Measurements from ENCODE around the gene CA10. TPM values are rescaled to one million over a fixed set of nuclear protein-coding genes. Genes with fewer than 3 reads are reported as not detected.

The CA10 gene
- total RNA-seq, 1 experiment from 2014 or later, result not detected

DNA sequence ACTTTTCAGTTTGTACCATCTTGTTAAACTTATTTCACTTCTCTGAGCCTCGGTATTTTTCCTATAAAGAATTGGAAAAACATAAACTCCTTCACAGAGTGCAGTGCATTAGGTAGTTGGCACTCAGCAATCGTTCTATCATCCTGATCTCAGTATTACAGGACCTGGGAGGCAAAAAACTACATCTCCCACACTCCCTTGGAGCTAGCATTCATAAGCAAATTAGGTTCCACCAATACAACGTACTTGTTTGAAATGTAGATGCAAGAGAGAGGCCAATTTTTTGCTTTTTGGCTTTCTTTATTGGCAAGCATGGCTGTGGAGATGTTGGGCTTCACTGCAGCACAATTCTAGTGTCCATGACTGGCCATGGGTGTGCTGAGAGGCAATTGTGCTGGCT, 285.2 kb downstream of the CA10 start:
- no peak for DNase-seq (ENCODE audit: low spot score)

DNA sequence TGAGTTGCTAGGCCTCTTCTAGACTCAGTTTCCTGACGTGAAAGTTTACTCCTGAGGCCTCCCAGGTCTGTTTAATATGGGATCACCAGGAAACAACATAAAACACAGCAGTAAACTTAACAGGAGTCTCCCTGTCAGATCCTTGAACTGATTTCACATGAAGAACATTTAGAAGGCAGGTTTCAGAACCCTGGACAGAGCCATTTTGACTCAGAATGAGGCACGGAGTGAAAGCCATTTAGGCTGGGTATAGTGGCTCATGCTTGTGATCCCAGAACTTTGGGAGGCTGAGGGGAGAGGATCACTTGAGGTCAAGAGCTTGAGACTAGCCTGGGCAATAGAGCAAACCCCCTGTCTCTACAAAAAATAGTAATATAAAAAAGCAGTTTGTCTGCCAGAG, 289.1 kb downstream of the CA10 start:
- DNase-seq (ENCODE audit: low spot score), result no peak

DNA sequence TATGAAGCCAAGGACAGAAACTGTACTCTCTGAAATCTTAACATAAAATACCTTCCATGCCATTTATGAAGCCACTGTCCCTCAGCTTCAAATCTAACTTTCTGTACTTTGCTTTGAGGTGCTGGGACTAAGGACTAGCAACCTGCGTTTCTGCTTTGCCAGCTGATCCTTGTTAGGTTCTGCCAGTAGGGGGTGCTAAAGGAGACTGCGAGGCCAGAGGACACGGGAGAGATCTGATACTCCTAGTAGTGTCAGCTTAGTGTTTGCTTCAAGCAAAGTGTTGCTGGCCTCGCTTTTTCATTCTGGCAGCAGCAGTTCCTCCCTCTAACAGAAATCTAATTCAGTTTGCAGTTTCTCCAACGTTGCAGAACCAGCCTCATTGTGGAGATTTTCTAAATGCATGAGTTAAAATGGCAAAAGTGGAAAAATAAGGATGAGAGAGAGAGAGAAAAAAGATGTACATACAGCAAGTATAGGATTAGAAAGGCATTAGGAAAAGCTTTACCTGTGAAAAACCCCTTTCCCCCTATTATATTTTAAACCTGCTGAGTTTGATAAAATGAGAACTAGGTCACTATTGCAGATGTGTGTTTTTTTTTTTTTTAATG, 297.5 kb downstream of the CA10 start:
- no peak for DNase-seq (ENCODE audit: low spot score)

DNA sequence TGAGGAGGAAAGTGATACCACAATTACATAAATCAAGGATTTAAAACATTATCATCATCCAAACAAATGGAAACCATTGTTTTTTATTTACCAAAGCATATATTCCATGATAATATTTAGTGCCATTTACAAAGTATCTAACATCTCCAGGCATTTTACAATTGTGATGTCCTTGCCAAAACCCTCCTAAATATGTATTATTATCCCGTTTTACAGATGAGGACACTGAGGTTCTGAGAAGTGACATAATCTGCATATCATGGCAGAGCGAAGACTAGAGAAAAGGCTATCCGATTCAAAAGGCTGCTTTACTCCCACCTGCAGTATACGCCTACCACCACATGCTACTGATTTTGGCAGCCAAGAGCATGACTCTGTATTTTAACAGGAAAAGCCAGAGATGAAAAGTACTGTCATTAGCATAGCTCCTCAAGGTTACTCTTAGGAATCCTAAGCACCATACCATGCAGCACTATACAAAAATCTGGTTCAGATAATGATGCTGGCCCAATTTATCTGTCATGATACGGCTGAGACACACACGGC, 301.4 kb downstream of the CA10 start:
- DNase-seq (ENCODE audit: low spot score), result no peak

DNA sequence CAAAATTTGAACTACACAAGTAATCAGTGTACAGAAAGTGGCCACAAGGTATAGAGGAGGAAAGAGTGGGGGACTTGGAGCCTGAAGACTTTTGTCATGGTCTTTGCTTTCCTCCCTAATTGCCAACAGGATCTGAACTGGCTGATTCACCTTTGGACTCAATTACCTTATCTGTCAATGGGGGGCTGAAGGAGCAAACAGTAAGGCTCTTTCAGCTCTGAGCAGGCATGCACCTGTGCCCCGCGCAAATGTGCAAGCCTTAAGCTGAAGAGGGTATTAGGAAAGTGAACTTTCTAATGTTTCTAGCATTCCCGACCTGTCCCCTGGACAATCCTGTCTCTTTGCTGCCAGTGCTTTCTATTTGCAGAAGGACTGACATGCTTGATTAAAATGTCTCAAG, 302.7 kb downstream of the CA10 start:
- no peak for DNase-seq (ENCODE audit: low spot score)

DNA sequence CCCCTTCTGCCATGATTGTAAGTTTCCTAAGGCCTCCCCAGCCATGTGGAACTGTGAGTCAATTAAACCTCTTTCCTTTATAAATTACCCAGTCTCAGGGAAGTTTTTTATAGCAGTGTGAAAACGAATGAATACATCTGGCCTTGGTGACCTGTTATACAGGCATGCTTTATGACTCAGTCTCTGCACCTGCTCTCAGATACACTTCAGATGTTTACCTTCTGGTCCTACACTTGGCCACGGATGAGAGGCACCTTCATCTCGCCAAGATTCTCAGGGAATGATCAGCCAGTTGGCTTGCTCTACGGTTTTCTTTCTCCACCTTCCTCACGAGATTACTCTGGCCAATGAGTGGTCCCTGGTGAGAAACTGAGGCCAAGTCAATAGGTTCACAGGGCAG, 304.7 kb downstream of the CA10 start:
- no peak for DNase-seq (ENCODE audit: low spot score)

DNA sequence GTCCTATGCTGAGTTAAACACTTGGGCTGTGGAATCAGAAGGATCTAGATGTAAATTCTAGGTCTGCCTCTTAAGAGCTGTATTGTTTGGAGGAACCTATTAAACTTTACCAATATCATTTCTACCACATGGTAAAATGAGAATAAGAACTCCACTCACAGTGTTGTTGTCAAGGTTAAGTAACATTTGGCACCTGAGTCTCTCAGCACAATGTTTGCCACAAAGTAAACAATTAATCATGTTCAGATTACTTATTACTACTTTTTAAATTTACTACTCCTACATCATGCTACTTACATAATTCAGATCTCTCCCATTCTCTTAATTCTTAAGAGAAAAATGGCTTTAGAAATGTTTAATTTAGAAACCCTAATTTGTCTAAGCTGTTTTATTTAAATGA, 305.9 kb downstream of the CA10 start:
- DNase-seq (ENCODE audit: low spot score), result no peak

DNA sequence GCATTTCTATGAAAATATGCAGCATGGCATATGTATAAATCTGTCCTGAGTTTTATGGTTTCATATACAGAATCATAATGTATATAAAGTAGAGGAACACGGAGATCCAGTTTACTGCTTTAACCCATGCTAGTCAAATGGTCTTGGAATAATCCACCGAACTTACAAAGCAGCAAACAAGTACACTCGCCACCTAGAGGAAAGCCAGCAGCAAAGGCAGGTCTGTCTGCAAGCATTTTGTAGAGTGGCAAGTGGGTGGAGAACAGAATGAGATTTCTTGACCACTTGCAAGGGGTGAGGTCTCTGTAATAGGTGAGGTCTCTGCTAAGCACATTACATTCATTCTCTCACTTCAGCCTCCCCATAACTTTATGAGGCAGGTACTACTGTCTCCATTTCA, 308.3 kb downstream of the CA10 start:
- DNase-seq (ENCODE audit: low spot score), result no peak

DNA sequence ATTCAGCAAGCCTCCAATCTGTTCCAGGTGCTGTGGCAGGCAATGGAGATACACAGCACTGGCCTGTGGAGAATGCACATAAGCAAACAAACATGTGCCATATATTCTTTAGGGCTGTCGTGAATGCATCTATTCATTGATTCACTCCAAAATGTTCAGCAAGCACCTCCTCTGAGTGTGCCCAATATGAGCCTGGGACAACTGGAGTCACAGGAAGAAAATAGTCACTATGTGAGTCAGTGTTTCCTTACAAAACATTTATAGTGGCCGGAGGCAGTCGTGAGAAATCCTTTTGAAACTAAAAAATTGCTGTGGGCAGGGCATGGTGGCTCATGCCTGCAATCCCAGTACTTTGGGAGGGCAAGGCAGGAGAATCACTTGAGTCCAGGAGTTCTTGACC, 310.1 kb downstream of the CA10 start:
- DNase-seq (ENCODE audit: low spot score), result no peak

DNA sequence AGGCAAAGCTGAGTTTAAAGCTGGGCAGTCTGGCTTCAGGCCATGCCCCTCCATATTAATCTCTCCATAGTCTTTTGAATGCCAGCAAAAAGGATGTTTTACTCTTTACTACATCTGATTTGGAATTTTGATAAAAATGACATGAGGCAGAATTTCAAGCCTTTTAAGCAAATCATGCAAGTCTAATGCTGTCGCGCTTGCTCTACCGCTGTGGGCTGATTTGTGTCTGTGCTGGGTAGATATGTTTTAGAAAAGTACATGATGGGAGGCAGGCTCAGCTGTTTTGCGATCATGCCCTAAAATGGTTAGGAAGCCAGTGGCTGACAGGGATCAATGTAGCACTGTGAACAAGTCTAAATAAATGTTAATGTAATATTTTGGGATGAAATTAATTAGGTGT, 311.9 kb downstream of the CA10 start:
- no peak for DNase-seq (ENCODE audit: low spot score)

DNA sequence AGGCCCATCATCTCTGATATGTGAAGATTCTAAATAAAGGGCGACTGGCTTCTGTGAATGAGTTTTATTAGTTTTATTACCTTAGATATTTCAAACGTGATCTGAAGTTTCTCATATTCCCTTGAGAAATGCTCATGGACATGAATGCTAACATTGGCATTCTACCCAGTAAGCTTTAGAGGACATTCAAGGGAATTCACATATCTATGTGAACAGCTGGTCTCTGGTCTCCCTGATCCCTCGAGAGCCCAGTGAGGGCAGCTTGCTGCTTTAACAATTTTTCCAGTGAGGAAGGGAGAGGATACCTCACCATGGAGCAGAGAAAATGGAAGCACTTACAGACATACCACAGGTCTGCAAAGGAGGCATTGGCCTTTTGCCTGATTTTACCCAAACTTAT, 312.7 kb downstream of the CA10 start:
- no peak for DNase-seq (ENCODE audit: low spot score)

DNA sequence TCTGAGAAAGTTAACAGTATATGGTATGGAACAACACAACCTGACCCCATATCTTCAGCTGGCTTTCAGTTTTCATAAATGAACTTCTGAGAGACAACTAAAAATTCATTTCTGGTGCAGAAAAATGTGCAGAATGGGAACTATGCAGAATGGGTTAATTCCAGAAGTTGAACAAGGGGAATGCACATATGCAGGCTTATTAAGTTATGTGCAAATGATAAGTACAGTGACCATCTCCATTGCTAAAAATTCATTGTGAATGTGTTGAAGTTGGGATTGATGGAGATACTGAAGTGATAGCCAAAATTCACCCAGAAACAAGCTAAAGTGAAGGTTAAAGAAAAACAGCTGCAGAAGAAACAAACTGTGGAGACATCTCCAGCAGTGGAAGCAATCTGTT, 315.8 kb downstream of the CA10 start:
- DNase-seq (ENCODE audit: low spot score), result no peak

DNA sequence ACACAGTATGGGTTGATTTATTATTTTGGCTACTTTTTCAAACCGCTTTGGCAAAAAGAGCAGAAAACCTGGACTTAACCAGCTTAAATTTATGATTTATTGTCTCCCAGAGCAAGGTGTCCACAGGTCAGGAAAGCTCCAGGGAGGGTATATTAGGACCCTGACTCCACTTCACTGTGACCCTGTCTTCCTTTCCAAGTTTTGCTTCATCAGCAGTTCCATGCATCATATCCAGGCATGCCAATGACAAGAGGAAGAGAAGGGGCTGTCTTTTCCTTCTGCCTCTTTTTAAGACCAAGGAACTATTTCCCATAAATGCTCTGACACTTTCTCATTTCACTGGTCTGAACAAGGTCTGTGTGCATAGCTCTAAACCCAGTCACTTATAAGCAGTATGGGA, 316.8 kb downstream of the CA10 start:
- DNase-seq (ENCODE audit: low spot score), result no peak

DNA sequence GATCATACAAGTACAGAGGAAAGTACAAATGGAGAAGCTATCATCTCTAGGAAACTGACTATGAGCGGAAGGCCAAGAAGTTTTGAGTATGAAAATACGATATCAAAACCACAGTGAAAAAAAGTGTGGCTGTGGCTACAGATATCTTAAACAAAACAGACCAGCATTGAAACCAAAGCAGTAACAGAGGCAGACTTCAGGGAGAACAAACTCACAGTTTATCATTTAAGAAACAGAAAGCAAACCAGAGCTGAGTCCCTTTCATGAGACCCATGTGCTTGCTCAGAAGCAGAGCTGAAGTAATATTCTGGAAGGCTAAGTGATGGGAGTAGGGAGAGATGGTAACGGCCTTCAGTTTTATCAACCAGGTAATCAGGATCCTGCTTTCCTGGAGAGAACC, 317.8 kb downstream of the CA10 start:
- no peak for DNase-seq (ENCODE audit: low spot score)

DNA sequence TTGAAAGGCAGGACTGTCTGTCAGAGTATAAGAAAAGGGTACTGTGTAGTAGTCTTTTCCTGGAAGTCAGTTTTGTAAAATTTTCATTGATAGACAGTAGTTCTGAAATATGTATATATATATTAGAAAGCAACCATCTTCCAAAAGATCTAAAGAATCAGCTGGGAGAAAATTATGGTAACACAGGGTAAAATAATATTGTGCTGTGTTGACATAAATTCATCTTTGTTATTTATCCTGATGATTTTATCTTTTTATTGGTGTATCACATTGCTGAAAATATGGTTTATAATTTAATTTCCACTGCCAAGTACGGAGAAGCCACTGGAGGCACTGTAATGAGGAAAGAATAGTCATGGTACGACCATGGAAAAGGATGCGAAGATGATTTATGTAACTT, 324.9 kb downstream of the CA10 start:
- no peak for DNase-seq (ENCODE audit: low spot score)

DNA sequence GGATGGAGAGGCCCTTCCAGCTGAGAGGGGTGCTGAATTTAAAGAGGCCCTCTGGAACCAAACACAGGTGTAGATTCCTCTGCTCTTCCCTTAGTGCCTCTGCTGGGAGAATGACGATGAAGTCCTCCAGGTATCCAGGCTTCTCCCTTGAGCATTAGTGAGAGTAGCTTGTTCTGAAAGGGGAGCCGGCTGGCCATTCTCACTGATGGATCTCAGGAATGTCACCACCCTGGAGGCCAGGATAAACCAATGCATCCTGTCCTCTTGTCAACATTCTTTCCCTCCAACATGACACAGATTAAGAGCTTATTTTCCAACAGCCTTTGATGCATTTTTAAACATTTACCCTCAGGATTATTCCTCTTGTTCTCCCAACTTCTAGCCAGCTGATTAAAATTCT, 325.5 kb downstream of the CA10 start:
- no peak for DNase-seq (ENCODE audit: low spot score)

DNA sequence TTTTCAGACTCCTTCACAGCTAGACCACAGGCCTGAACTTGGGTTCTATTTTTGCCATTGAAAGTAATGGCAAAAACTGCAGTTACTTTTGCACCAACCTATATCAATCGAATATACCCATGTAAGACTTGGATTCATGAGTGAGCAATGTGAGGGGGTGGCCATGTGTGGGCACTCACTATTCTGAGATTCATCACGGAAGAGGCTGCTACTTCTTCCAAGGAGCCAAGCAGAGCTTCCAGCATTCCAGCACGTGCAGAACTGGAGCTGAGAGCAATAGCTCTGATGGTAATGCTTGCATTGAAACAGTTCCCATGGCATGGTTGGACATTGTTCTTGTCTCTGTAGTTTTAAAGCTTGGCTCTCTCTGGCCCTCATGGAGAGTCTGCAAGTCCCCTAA, 327.6 kb downstream of the CA10 start:
- DNase-seq (ENCODE audit: low spot score), result no peak

DNA sequence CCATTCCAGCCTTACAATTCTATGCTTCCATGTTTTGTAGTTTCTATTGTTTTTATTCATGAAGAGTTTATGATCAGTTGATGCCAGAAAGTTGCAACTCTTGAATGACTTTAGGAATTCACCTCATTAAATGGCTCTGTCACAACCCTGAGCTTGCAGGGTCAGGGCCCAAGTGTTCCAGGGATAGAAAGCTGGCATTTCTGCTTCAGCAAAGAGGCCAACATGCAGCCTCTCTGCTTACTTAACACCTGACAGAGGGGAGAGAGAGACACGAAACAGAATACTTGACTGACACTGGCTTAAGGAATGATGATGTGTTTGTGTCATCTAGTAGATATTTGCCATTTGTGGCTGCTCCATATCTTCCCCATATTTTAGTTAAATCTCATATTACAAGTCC, 328.1 kb downstream of the CA10 start:
- no peak for DNase-seq (ENCODE audit: low spot score)

DNA sequence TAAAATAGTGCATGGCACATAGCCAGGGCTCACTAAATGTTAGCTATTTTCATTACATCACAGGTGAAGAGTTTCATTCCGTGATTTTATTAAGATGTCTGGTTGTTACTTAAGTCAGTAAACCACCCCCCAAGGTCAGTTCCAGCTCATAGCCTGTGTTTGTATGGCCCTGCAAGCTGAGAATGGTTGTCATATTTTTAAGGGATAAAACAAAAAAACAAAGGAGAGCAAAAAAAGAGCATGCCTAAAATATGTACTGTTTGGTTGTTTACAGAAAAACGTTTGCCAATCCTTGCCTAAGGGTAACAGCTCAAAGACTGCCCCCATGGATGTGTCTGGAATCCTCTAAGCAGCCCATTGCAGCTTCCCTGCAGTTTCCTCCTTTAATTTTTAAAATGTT, 329.6 kb downstream of the CA10 start:
- no peak for DNase-seq (ENCODE audit: low spot score)

DNA sequence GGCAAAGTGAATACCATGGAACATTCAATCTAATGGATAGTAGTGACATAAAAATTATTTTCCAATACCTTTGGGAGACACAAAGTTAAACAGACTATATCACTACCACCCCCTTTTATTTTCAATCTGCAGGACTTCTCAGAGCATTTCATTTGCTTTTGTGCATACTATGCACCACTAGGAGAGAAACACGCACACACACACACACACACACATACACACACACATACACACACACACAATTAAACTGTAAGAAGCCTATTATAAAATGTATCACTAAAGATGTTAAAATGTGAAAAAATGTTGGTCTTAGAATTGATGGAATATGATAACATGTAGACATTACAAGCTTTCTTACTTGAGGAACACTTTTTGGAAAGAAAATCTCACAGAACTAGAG, 331.4 kb downstream of the CA10 start:
- DNase-seq (ENCODE audit: low spot score), result no peak

DNA sequence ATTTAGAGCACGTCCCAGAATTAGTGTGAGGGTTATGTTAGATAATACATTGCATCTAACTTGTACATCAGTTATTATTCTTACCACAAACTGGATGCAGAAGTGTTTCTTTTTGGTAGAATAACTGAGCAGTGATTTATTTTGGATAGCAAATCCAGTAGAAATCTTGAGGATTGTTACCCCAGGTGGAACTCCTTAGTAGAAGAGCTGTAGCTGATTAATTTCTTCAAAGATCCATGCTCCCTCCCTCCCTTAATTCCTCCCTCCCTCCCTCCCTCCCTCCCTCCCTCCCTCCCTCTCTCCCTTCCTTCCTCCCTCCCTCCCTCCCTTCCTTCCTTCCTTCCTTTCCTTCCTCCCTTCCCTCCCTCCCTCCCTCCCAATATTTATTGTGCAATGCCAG, 337.7 kb downstream of the CA10 start:
- no peak for DNase-seq (ENCODE audit: low spot score)

DNA sequence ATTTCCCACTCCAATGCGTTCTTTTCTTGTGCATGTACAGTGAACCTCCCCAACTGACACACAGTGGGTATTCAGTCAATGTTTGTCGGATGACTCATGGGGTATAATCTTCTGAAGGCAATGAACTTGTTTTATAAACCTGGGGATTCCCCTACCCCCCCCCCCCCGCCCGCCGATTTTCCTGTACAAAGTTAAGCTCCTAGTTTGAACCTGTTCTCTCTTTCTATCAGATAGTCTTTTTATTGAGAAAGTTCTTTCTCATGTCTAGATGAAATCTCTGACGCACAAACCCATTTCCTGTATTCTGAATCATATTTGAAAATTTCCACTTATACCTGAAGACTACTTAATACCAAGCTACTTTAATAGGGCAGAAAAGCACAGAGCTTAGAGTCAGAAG, 338.3 kb downstream of the CA10 start:
- no peak for DNase-seq (ENCODE audit: low spot score)

DNA sequence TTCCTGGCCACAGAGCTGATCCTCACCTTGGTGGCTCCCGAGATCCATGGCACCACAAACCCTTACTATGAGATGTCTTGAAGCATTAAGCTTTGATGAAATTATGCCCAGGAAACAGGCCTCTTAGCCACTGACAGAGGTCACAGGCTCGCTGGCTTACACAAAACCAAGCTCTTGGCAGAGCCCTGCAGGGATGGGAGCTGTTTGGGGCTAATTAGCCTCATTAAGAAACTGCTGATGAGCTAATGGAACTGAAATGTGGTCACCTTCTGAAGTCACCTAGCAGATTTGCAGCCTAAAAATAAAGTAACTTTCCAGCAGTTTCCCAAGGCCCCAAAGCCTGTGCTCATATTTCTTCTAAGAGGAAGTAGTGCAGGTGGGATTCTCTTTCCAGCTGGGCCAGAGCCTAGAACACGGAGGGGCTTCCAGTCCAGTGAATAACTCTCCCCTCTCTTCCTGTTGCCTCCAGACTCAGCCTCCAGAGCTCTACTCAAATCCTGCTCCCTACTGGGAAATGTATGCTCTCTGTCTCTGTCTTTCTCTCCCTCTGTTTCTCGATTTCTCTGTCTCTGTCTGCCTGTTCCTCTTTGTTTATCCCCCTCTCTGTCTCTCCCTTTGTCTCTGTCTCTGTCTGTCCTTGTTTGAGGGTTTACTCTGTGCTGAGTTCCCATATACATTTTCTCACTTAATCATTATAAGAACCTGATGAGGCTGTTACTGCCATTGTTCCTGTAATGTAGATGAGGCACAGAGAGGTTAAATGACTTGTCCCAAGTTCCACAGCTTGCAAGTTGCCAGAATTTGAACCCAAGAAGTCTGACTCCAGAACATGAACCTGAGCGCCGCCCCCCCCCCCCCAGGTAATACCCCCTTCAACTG, 338.9 kb downstream of the CA10 start:
- no peak for DNase-seq (ENCODE audit: low spot score)
